GM23338 (cell line): ENCODE results near the gene KCNAB2. TPM values are rescaled to one million over a fixed set of nuclear protein-coding genes. Genes with fewer than 3 reads are reported as not detected.

Experiments used
- ATAC-seq: fragments of 200-7000 bp; cut with Tn5 transposase; 3 replicates; pipeline ENCODE4 v1.9.1; 2020
- DNase-seq: peaks from one replicate; pipeline ENCODE4 v3.0.0-alpha.2; 2015; ENCODE audit warnings: low spot score
- H2AFZ ChIP-seq: fragments of 200-600 bp; sonication (generic); 2 replicates; pipeline ENCODE4 v1.8.0; 2016; ENCODE audit warnings: antibody characterized with exemption, mild to moderate bottlenecking, moderate library complexity
- H3F3A ChIP-seq: fragments of 200-600 bp; sonication (generic); replicated peaks from 2 replicates; pipeline ENCODE4 v1.8.0; 2017; ENCODE audit warnings: antibody characterized with exemption, mixed run types, low read depth
- H3K27ac ChIP-seq: fragments of 200-600 bp; sonication (generic); 2 replicates; pipeline ENCODE4 v1.6.1; 2016; ENCODE audit warnings: low read depth
- H3K27me3 ChIP-seq: fragments of 200-600 bp; sonication (generic); 2 replicates; pipeline ENCODE4 v1.8.0; 2016; ENCODE audit warnings: mild to moderate bottlenecking, mixed run types, moderate library complexity; ENCODE audit not compliant: insufficient read depth
- H3K36me3 ChIP-seq: fragments of 200-600 bp; sonication (generic); 2 replicates; pipeline ENCODE4 v1.8.0; 2016; ENCODE audit warnings: mild to moderate bottlenecking; ENCODE audit not compliant: insufficient read depth
- H3K4me1 ChIP-seq: fragments of 200-600 bp; sonication (generic); 2 replicates; pipeline ENCODE4 v1.8.0; 2016; ENCODE audit warnings: mild to moderate bottlenecking, moderate library complexity; ENCODE audit not compliant: insufficient read depth
- H3K4me2 ChIP-seq: fragments of 200-600 bp; sonication (generic); 2 replicates; pipeline ENCODE4 v1.7.1; 2017; ENCODE audit warnings: mixed run types
- H3K4me3 ChIP-seq: fragments of 200-600 bp; sonication (generic); 2 replicates; pipeline ENCODE4 v1.6.1; 2016; ENCODE audit warnings: mixed run types
- H3K79me2 ChIP-seq: fragments of 200-600 bp; sonication (generic); replicated peaks from 2 replicates; pipeline ENCODE4 v1.8.0; 2017; ENCODE audit warnings: mild to moderate bottlenecking; ENCODE audit not compliant: insufficient read depth
- H3K9me2 ChIP-seq: fragments of 200-600 bp; sonication (generic); 2 replicates; pipeline ENCODE4 v1.8.0; 2017; ENCODE audit not compliant: insufficient read depth
- H4K20me1 ChIP-seq: fragments of 200-600 bp; sonication (generic); replicated peaks from 2 replicates; pipeline ENCODE4 v1.8.0; 2017; ENCODE audit warnings: mild to moderate bottlenecking; ENCODE audit not compliant: insufficient read depth
- H3K27ac Mint-ChIP-seq: 2 replicates; pipeline ENCODE4 v1.8.0; 2020; ENCODE audit warnings: inconsistent platforms, mild to moderate bottlenecking, moderate library complexity, mixed read lengths
- H3K27me3 Mint-ChIP-seq: 3 replicates; pipeline ENCODE4 v1.8.0; 2022; ENCODE audit warnings: low read depth, mild to moderate bottlenecking, moderate library complexity, mixed read lengths, inconsistent platforms; ENCODE audit not compliant: insufficient read depth, poor library complexity
- H3K36me3 Mint-ChIP-seq: 3 replicates; pipeline ENCODE4 v1.8.0; 2021; ENCODE audit warnings: low read depth, mild to moderate bottlenecking, inconsistent platforms, moderate library complexity, mixed read lengths
- H3K4me1 Mint-ChIP-seq: 3 replicates; pipeline ENCODE4 v1.8.0; 2020; ENCODE audit warnings: mild to moderate bottlenecking, inconsistent platforms, mixed read lengths
- H3K4me3 Mint-ChIP-seq: 3 replicates; pipeline ENCODE4 v1.8.0; 2021; ENCODE audit warnings: moderate library complexity, mild to moderate bottlenecking, inconsistent platforms, mixed read lengths
- H3K9me3 Mint-ChIP-seq: 3 replicates; pipeline ENCODE4 v1.8.0; 2020; ENCODE audit warnings: moderate library complexity, mild to moderate bottlenecking, inconsistent platforms, mixed read lengths
- CREB1 ChIP-seq: fragments of 250-450 bp; sonication (Bioruptor Pico); IDR thresholded peaks from 2 replicates; pipeline ENCODE4 v1.5.0; 2020; ENCODE audit warnings: low read depth, mild to moderate bottlenecking, moderate library complexity
- ETS1 ChIP-seq: IDR thresholded peaks from 2 replicates; pipeline ENCODE4 v1.6.1; 2016; ENCODE audit warnings: antibody characterized with exemption
- EZH2 ChIP-seq: fragments of 200-600 bp; sonication (generic); IDR thresholded peaks from one replicate; pipeline ENCODE4 v1.8.0; 2017; ENCODE audit warnings: antibody characterized with exemption, mild to moderate bottlenecking, low read depth; ENCODE audit not compliant: unreplicated experiment
- EZH2phosphoT487 ChIP-seq: fragments of 200-600 bp; sonication (generic); IDR thresholded peaks from one replicate; pipeline ENCODE4 v1.8.1; 2018; ENCODE audit warnings: antibody characterized with exemption; ENCODE audit not compliant: unreplicated experiment
- STAT1 ChIP-seq: IDR thresholded peaks from one replicate; pipeline ENCODE4 v1.6.1; 2016; ENCODE audit warnings: antibody characterized with exemption; ENCODE audit not compliant: unreplicated experiment
- ZNF114 ChIP-seq: fragments of 250-450 bp; sonication (Bioruptor Pico); IDR thresholded peaks from 2 replicates; pipeline ENCODE4 v1.5.0; 2020; ENCODE audit warnings: mild to moderate bottlenecking, moderate library complexity
- polyA plus RNA-seq: library from polyadenylated mRNA; unstranded; fragments of >200 nt; fragmentation: Nextera tagmentation; extraction: Ambion mirVana; gene quantifications from 2 replicates; pipeline ENCODE4 v1.2.1, GENCODE V29; 2016
- total RNA-seq: library from RNA; depleted of rRNA; stranded (reverse); fragments of >200 nt; shearing (Covaris generic); gene quantifications from 2 replicates; pipeline ENCODE4 v1.2.3, GENCODE V29; 2014
- TF ChIP-seq, protein P1 (sequence below): fragments of 250-450 bp; sonication (Bioruptor Pico); IDR thresholded peaks from 2 replicates; pipeline ENCODE4 v1.5.0; 2020; ENCODE audit warnings: mild to moderate bottlenecking, moderate library complexity
- TF ChIP-seq, protein P2 (sequence below): IDR thresholded peaks from one replicate; pipeline ENCODE4 v1.6.1; 2018; ENCODE audit warnings: antibody characterized with exemption; ENCODE audit not compliant: unreplicated experiment

KCNAB2 gene
- total and polyA plus RNA-seq, 2 experiments from 2014 or later: 3.0 to 3.7 TPM

DNA sequence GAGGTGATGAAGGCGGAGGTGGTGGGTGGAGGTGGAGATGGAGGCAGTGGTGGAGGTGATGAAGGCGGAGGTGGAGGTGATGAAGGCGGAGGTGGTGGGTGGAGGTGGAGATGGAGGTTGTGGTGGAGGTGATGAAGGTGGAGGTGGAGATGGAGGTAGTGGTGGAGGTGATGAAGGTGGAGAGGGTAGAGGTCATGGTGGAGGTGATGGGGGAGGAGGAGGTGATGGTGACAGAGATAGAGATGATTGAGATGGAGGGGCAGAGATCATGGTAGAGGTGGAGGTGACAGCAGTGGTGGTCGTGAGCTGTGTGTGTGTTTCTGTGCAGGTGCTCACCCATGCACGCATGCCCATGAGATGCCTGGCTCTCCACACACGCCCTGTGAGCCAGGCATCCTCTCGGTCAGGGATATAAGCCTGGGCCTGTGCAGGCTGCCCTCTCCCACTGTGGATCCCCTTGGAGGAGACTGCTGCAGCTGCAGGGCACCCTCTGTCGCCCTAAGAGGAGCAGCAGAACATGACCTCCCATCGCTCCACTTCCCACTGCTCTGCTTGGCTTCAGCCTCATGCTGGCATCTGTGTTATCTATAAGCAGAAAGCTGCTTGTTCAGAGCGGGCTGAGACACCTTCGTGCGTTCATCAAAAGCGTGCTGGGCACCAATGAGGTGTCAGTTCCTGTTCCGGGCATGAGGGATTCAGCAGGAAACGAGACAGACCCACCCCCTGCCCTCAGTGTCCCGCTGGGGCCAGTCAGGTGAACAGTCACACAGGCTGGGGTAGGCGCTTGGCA lies 33.0 kb upstream of the KCNAB2 start:
- H3K79me2 ChIP-seq: no peaks in the 10 kb centered on the region
- no peak overlapping the region for H3K4me3 Mint-ChIP-seq
- no peaks in the 10 kb centered on the region for H3K4me1 ChIP-seq
- no peaks in the 10 kb centered on the region for H3K9me2 ChIP-seq
- no peaks in the 10 kb centered on the region; the same call in 2 of the 3 replicates for H3K4me1 Mint-ChIP-seq
- no peak for DNase-seq
- no peaks in the 10 kb centered on the region for H3K36me3 Mint-ChIP-seq
- H3K4me3 ChIP-seq: no peak overlapping the region
- H3K27ac ChIP-seq: no peak overlapping the region
- peaks cover 3% of the 10 kb centered on the region; the same call in 1 of the 3 replicates for H3K9me3 Mint-ChIP-seq
- no peak overlapping the region for H3K4me2 ChIP-seq
- peaks cover 14% of the 10 kb centered on the region for H3K27me3 Mint-ChIP-seq
- TF ChIP-seq ETS1: no peak
- TF ChIP-seq, protein P1, sequence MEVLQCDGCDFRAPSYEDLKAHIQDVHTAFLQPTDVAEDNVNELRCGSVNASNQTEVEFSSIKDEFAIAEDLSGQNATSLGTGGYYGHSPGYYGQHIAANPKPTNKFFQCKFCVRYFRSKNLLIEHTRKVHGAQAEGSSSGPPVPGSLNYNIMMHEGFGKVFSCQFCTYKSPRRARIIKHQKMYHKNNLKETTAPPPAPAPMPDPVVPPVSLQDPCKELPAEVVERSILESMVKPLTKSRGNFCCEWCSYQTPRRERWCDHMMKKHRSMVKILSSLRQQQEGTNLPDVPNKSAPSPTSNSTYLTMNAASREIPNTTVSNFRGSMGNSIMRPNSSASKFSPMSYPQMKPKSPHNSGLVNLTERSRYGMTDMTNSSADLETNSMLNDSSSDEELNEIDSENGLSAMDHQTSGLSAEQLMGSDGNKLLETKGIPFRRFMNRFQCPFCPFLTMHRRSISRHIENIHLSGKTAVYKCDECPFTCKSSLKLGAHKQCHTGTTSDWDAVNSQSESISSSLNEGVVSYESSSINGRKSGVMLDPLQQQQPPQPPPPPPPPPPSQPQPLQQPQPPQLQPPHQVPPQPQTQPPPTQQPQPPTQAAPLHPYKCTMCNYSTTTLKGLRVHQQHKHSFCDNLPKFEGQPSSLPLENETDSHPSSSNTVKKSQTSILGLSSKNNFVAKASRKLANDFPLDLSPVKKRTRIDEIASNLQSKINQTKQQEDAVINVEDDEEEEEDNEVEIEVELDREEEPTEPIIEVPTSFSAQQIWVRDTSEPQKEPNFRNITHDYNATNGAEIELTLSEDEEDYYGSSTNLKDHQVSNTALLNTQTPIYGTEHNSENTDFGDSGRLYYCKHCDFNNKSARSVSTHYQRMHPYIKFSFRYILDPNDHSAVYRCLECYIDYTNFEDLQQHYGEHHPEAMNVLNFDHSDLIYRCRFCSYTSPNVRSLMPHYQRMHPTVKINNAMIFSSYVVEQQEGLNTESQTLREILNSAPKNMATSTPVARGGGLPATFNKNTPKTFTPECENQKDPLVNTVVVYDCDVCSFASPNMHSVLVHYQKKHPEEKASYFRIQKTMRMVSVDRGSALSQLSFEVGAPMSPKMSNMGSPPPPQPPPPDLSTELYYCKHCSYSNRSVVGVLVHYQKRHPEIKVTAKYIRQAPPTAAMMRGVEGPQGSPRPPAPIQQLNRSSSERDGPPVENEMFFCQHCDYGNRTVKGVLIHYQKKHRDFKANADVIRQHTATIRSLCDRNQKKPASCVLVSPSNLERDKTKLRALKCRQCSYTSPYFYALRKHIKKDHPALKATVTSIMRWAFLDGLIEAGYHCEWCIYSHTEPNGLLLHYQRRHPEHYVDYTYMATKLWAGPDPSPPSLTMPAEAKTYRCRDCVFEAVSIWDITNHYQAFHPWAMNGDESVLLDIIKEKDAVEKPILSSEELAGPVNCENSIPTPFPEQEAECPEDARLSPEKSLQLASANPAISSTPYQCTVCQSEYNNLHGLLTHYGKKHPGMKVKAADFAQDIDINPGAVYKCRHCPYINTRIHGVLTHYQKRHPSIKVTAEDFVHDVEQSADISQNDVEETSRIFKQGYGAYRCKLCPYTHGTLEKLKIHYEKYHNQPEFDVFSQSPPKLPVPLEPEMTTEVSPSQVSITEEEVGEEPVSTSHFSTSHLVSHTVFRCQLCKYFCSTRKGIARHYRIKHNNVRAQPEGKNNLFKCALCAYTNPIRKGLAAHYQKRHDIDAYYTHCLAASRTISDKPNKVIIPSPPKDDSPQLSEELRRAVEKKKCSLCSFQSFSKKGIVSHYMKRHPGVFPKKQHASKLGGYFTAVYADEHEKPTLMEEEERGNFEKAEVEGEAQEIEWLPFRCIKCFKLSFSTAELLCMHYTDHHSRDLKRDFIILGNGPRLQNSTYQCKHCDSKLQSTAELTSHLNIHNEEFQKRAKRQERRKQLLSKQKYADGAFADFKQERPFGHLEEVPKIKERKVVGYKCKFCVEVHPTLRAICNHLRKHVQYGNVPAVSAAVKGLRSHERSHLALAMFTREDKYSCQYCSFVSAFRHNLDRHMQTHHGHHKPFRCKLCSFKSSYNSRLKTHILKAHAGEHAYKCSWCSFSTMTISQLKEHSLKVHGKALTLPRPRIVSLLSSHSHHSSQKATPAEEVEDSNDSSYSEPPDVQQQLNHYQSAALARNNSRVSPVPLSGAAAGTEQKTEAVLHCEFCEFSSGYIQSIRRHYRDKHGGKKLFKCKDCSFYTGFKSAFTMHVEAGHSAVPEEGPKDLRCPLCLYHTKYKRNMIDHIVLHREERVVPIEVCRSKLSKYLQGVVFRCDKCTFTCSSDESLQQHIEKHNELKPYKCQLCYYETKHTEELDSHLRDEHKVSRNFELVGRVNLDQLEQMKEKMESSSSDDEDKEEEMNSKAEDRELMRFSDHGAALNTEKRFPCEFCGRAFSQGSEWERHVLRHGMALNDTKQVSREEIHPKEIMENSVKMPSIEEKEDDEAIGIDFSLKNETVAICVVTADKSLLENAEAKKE (CRISPR knock-in tag): no peak
- TF ChIP-seq CREB1 (CRISPR knock-in tag): no peak
- TF ChIP-seq ZNF114: no peak
- TF ChIP-seq EZH2phosphoT487: no peak
- TF ChIP-seq STAT1: no peak
- TF ChIP-seq, protein P2, sequence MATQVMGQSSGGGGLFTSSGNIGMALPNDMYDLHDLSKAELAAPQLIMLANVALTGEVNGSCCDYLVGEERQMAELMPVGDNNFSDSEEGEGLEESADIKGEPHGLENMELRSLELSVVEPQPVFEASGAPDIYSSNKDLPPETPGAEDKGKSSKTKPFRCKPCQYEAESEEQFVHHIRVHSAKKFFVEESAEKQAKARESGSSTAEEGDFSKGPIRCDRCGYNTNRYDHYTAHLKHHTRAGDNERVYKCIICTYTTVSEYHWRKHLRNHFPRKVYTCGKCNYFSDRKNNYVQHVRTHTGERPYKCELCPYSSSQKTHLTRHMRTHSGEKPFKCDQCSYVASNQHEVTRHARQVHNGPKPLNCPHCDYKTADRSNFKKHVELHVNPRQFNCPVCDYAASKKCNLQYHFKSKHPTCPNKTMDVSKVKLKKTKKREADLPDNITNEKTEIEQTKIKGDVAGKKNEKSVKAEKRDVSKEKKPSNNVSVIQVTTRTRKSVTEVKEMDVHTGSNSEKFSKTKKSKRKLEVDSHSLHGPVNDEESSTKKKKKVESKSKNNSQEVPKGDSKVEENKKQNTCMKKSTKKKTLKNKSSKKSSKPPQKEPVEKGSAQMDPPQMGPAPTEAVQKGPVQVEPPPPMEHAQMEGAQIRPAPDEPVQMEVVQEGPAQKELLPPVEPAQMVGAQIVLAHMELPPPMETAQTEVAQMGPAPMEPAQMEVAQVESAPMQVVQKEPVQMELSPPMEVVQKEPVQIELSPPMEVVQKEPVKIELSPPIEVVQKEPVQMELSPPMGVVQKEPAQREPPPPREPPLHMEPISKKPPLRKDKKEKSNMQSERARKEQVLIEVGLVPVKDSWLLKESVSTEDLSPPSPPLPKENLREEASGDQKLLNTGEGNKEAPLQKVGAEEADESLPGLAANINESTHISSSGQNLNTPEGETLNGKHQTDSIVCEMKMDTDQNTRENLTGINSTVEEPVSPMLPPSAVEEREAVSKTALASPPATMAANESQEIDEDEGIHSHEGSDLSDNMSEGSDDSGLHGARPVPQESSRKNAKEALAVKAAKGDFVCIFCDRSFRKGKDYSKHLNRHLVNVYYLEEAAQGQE: no peak
- TF ChIP-seq EZH2: no peak
- no peaks in the 10 kb centered on the region for H3K36me3 ChIP-seq
- no peak overlapping the region for H2AFZ ChIP-seq
- H3F3A ChIP-seq: no peaks in the 10 kb centered on the region
- H3K27ac Mint-ChIP-seq: no peak overlapping the region
- no peak for ATAC-seq
- H3K27me3 ChIP-seq: no peaks in the 10 kb centered on the region
- no peaks in the 10 kb centered on the region for H4K20me1 ChIP-seq
